ENCODE measurements around the gene IFI44.

Gene IFI44, protein sequence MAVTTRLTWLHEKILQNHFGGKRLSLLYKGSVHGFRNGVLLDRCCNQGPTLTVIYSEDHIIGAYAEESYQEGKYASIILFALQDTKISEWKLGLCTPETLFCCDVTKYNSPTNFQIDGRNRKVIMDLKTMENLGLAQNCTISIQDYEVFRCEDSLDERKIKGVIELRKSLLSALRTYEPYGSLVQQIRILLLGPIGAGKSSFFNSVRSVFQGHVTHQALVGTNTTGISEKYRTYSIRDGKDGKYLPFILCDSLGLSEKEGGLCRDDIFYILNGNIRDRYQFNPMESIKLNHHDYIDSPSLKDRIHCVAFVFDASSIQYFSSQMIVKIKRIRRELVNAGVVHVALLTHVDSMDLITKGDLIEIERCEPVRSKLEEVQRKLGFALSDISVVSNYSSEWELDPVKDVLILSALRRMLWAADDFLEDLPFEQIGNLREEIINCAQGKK

DNA sequence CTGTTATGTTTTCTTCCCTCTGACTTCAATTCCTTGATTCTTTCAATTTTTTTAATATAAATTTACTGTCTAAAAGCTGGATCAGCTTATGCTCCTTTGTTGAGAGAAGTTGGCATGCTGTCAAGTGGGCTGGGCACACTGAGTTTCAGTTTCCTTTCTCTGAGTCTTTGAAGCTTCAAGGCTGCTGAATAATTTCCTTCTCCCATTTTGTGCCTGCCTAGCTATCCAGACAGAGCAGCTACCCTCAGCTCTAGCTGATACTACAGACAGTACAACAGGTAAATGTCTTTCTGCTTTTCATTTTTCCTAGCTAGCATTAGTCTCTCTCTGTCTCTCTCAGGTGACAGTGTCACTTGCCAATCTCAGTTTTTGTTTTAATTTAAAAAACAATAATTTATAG, at the start of gene IFI44:
IFI44 (plus strand) TSS at position 204 of the 400 bp plus-strand sequence. CDS start 365 bp downstream, outside the sequence.
- Histone ChIP-seq H3K27me3 (ENCODE audit: insufficient read depth, low read length) (no peaks in the 10 kb centered on the region), H3K36me3 (ENCODE audit: insufficient read depth, low read length) (peaks cover 79% of the 10 kb centered on the region), H2AFZ (ENCODE audit: low read length, unreplicated experiment) (no peak within 1 kb of the TSS), H3K27ac (ENCODE audit: low read depth, low read length) (peak within 1 kb of the TSS; percentile 86), H3K4me3 (ENCODE audit: low read depth, low read length) (peak within 1 kb of the TSS; percentile 81), H3K4me1 (ENCODE audit: control insufficient read depth, insufficient read depth, low read length, unreplicated experiment) (peaks cover 29% of the 10 kb centered on the region), H3K79me2 (ENCODE audit: control insufficient read depth, insufficient read depth, low read length, unreplicated experiment) (peaks cover 48% of the 10 kb centered on the region)

DNA sequence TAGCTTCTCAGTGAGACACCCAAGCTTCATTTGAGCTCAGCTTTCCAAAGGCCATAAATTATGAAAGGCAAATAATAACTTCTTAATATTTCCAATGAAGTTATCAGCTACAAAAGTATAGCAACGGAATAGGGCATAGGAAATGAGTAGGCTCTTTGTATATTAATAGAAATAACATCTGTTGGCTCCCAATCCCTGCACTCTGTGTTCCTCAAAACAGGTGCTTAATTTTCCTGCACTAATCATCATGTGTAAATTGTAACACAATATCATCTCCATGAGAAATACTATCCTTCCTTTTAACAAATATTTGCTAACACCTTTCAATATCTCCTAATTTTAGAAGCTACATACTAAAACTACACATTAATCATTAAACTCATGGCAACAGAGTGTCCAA, 48.6 kb upstream of the IFI44 start:
- Histone ChIP-seq H3K4me1 (ENCODE audit: control insufficient read depth, insufficient read depth, low read length, unreplicated experiment) (no peaks in the 10 kb centered on the region), H3K79me2 (ENCODE audit: control insufficient read depth, insufficient read depth, low read length, unreplicated experiment) (no peaks in the 10 kb centered on the region), H3K36me3 (ENCODE audit: insufficient read depth, low read length) (no peaks in the 10 kb centered on the region), H2AFZ (ENCODE audit: low read length, unreplicated experiment) (no peak overlapping the region), H3K27ac (ENCODE audit: low read depth, low read length) (no peak overlapping the region), H3K27me3 (ENCODE audit: insufficient read depth, low read length) (no peaks in the 10 kb centered on the region), H3K4me3 (ENCODE audit: low read depth, low read length) (no peak overlapping the region)

DNA sequence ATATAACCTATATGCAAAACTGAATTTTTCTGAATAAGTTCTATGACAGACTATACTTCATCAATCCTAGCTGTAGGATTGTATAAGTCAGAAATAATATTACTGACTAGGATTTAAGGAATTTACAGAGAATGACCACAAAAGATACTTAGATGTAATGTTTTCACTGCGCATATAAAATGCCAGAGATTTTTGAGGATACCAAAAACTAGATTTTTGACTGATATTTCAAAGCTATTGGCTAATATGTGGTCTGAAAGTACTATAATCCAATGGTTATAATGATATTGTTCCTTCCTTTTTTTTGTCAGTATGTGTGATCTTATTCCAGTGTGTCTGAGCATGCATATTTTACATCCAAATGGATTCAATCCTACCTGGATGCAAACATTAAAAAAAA, 46.4 kb upstream of the IFI44 start:
- Histone ChIP-seq H3K27me3 (ENCODE audit: insufficient read depth, low read length) (no peaks in the 10 kb centered on the region), H3K4me3 (ENCODE audit: low read depth, low read length) (no peak overlapping the region), H3K36me3 (ENCODE audit: insufficient read depth, low read length) (no peaks in the 10 kb centered on the region), H3K27ac (ENCODE audit: low read depth, low read length) (no peak overlapping the region), H2AFZ (ENCODE audit: low read length, unreplicated experiment) (no peak overlapping the region), H3K79me2 (ENCODE audit: control insufficient read depth, insufficient read depth, low read length, unreplicated experiment) (no peaks in the 10 kb centered on the region), H3K4me1 (ENCODE audit: control insufficient read depth, insufficient read depth, low read length, unreplicated experiment) (no peaks in the 10 kb centered on the region)

DNA sequence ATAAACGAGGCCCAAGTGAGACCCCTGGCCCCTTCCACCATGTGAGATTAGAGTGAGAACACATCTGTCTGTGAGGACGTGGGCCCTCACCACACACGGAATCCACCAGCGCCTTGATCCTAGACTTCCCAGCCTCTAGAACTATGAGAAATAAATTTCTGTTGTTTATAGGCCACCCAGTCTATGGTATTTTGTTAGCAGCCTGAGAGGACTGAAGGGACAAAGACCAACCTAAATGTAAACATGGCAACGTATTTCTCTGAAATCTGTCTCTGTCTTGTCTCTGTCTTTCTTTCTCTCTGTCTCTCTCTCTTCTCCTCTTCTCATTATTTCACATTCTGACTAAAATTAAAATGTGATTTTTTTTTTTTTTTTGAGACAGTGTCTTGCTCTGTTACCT, 45.0 kb upstream of the IFI44 start:
- H2AFZ ChIP-seq (ENCODE audit: low read length, unreplicated experiment), result no peak overlapping the region
- H3K79me2 ChIP-seq (ENCODE audit: control insufficient read depth, insufficient read depth, low read length, unreplicated experiment), result no peaks in the 10 kb centered on the region

DNA sequence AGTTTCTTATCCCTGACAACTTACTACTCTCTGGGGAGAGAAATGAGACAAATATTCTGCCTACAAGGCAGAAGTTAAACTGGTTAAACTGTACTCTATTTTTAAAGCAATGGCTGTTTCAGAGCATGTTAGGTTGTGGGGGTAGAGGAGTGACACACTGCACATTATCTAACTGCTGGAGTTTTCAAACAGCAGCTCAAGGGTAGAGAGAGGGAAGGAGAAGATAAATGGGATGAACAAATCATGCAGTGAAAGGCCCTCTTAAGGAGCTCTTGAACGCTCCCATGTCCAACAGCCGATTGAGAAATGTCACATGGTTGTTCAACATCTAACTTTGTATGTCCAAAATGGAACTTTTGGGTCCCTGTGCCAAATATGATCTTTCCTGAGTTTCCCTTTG, 43.4 kb upstream of the IFI44 start:
- no peaks in the 10 kb centered on the region for H3K27me3 ChIP-seq (ENCODE audit: insufficient read depth, low read length)
- no peaks in the 10 kb centered on the region for H3K79me2 ChIP-seq (ENCODE audit: control insufficient read depth, insufficient read depth, low read length, unreplicated experiment)
- no peak overlapping the region for H3K27ac ChIP-seq (ENCODE audit: low read depth, low read length)
- no peaks in the 10 kb centered on the region for H3K4me1 ChIP-seq (ENCODE audit: control insufficient read depth, insufficient read depth, low read length, unreplicated experiment)
- peak overlapping the region; percentile 11 for H2AFZ ChIP-seq (ENCODE audit: low read length, unreplicated experiment)
- H3K36me3 ChIP-seq (ENCODE audit: insufficient read depth, low read length), result no peaks in the 10 kb centered on the region
- H3K4me3 ChIP-seq (ENCODE audit: low read depth, low read length), result no peak overlapping the region

More for the DNA sequence above, 45.0 kb upstream of the IFI44 start:
- H3K27me3 ChIP-seq (ENCODE audit: insufficient read depth, low read length), result no peaks in the 10 kb centered on the region
- no peaks in the 10 kb centered on the region for H3K36me3 ChIP-seq (ENCODE audit: insufficient read depth, low read length)
- H3K4me1 ChIP-seq (ENCODE audit: control insufficient read depth, insufficient read depth, low read length, unreplicated experiment), result no peaks in the 10 kb centered on the region
- no peak overlapping the region for H3K4me3 ChIP-seq (ENCODE audit: low read depth, low read length)
- no peak overlapping the region for H3K27ac ChIP-seq (ENCODE audit: low read depth, low read length)

DNA sequence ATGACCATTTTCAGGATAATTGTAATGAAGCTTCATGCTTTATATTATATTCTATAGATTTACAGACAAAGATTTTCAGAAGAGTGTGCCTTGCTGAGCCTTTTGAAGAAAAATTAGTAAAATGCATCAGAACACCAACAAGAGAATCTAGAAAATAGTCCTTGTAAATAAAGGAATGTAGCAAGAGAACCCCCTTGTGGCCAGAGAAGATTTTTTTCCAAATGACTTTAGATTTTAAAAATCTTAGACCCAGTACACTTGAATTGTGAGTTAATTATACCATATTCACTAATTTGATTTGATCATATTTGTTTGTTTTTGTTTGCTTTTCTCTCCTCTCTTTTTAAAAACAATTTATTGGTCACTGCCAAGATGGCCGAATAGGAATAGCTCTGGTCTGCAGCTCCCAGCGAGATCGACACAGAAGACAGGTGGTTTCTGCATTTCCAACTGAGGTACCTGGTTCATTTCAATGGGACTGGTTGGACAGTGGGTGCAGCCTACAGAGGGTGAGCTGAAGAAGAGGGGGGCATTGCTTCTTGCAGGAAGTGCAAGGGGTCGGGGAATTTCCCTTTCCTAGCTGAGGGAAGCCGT, 42.2 kb upstream of the IFI44 start:
- no peaks in the 10 kb centered on the region for H3K4me1 ChIP-seq (ENCODE audit: control insufficient read depth, insufficient read depth, low read length, unreplicated experiment)
- H3K36me3 ChIP-seq (ENCODE audit: insufficient read depth, low read length), result no peaks in the 10 kb centered on the region
- H2AFZ ChIP-seq (ENCODE audit: low read length, unreplicated experiment), result no peak overlapping the region
- H3K27me3 ChIP-seq (ENCODE audit: insufficient read depth, low read length), result no peaks in the 10 kb centered on the region
- no peak overlapping the region for H3K4me3 ChIP-seq (ENCODE audit: low read depth, low read length)
- H3K27ac ChIP-seq (ENCODE audit: low read depth, low read length), result no peak overlapping the region
- no peaks in the 10 kb centered on the region for H3K79me2 ChIP-seq (ENCODE audit: control insufficient read depth, insufficient read depth, low read length, unreplicated experiment)

DNA sequence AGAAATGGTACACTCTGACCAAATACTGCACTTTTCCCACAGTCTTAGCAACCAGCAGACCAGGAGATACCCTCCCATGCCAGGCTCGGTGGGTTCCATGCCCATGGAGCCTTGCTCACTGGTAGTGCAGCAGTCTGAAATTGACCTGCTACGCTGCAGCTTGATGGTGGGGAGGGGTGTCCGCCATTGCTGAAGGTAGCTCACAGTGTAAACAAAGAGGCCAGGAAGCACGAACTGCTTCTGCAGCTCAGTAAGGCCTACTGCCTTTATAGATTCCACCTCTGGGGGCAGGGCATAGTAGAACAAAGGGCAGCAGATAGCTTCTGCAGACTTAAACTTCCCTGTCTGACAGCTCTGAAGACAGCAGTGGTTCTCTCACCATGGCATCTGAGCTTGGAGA, 41.7 kb upstream of the IFI44 start:
- Histone ChIP-seq H3K4me3 (ENCODE audit: low read depth, low read length) (no peak overlapping the region), H3K36me3 (ENCODE audit: insufficient read depth, low read length) (no peaks in the 10 kb centered on the region)

DNA sequence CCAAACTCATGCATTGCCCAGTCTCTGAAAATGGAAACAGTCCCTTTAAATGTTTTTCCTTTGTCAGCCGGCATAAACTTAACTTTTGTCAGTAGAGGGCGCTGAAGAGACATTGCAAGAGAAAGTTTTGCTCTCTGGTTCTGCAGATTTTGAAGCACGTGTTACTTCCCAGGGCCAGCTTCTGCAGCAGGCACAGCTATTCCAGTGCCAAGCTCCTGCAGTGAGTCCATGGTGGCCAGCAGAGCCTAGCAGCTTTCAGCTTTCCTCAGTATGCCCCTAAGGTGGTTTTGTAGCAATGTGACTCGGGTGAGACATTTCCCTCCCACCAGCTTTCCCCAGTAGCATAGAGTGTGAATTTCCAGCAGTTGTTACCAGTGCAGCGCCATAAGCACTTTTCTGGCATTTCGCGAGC, 32.0 kb upstream of the IFI44 start:
- peaks cover 23% of the 10 kb centered on the region for H3K79me2 ChIP-seq (ENCODE audit: control insufficient read depth, insufficient read depth, low read length, unreplicated experiment)
- H3K4me3 ChIP-seq (ENCODE audit: low read depth, low read length), result peak overlapping the region; percentile 55
- H3K4me1 ChIP-seq (ENCODE audit: control insufficient read depth, insufficient read depth, low read length, unreplicated experiment), result peaks cover 37% of the 10 kb centered on the region
- H3K27ac ChIP-seq (ENCODE audit: low read depth, low read length), result no peak overlapping the region
- peaks cover 10% of the 10 kb centered on the region for H3K36me3 ChIP-seq (ENCODE audit: insufficient read depth, low read length)
- H3K27me3 ChIP-seq (ENCODE audit: insufficient read depth, low read length), result no peaks in the 10 kb centered on the region
- peak overlapping the region; percentile 35 for H2AFZ ChIP-seq (ENCODE audit: low read length, unreplicated experiment)

More for the DNA sequence above, 41.7 kb upstream of the IFI44 start:
- H3K79me2 ChIP-seq (ENCODE audit: control insufficient read depth, insufficient read depth, low read length, unreplicated experiment), result no peaks in the 10 kb centered on the region
- H3K27me3 ChIP-seq (ENCODE audit: insufficient read depth, low read length), result no peaks in the 10 kb centered on the region
- H3K4me1 ChIP-seq (ENCODE audit: control insufficient read depth, insufficient read depth, low read length, unreplicated experiment), result no peaks in the 10 kb centered on the region
- no peak overlapping the region for H2AFZ ChIP-seq (ENCODE audit: low read length, unreplicated experiment)
- no peak overlapping the region for H3K27ac ChIP-seq (ENCODE audit: low read depth, low read length)

DNA sequence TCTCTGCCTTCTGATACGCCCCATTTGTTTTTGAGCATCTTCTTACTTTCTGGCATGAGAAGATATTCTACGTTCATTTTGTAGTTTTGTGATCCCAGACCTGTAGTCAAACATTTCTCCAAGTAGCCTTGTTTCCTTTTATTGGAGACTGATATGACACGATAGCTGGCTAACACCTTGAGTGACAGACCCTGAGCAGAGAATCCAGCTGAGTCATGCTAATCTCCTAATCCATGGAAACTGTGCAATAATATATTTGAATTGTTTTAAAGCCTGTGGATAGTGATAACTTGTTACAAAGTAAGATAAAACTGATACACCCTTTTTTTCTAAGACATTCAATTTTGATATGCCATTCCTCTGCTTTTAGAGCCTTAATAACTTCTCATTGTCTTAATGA, 30.6 kb upstream of the IFI44 start:
- H3K36me3 ChIP-seq (ENCODE audit: insufficient read depth, low read length), result peaks cover 23% of the 10 kb centered on the region
- peaks cover 42% of the 10 kb centered on the region for H3K4me1 ChIP-seq (ENCODE audit: control insufficient read depth, insufficient read depth, low read length, unreplicated experiment)
- H3K79me2 ChIP-seq (ENCODE audit: control insufficient read depth, insufficient read depth, low read length, unreplicated experiment), result peaks cover 36% of the 10 kb centered on the region
- H2AFZ ChIP-seq (ENCODE audit: low read length, unreplicated experiment), result peak overlapping the region; percentile 49
- H3K27ac ChIP-seq (ENCODE audit: low read depth, low read length), result peak overlapping the region; percentile 97
- peak overlapping the region; percentile 87 for H3K4me3 ChIP-seq (ENCODE audit: low read depth, low read length)
- H3K27me3 ChIP-seq (ENCODE audit: insufficient read depth, low read length), result no peaks in the 10 kb centered on the region

DNA sequence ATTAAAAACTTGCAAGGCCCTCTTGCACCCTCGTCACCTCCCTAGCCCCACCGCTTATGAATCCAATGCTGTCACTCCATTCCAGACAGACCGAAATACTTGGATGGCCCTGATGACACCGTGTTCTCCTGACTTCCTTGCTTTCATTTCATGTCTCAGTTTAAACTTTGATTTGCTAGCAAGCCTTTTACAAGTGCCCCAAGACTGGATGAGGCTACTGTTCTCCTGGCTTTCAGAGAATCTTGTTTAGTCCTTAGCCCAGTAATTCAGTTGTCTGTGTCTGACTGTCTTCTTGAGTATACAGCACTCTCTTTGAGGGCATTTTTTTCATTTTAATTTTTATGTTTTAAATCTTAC, 30.2 kb upstream of the IFI44 start:
- Histone ChIP-seq H2AFZ (ENCODE audit: low read length, unreplicated experiment) (peak overlapping the region; percentile 49), H3K27me3 (ENCODE audit: insufficient read depth, low read length) (no peaks in the 10 kb centered on the region), H3K27ac (ENCODE audit: low read depth, low read length) (peak overlapping the region; percentile 97), H3K4me3 (ENCODE audit: low read depth, low read length) (peak overlapping the region; percentile 87), H3K4me1 (ENCODE audit: control insufficient read depth, insufficient read depth, low read length, unreplicated experiment) (peaks cover 45% of the 10 kb centered on the region), H3K36me3 (ENCODE audit: insufficient read depth, low read length) (peaks cover 27% of the 10 kb centered on the region), H3K79me2 (ENCODE audit: control insufficient read depth, insufficient read depth, low read length, unreplicated experiment) (peaks cover 40% of the 10 kb centered on the region)
